AML-193 (cell line): ENCODE measurements around the gene TRPM1.

Experiments used
- DNase-seq, 2 experiments: peaks; one replicate each; lab custom pipeline; 2025; lab: John Stamatoyannopoulos, UW

TRPM1 gene

GRCh38 chr15:31082771-31083369, 18.7 kb downstream of the TRPM1 start:
- no peak for DNase-seq

DNA sequence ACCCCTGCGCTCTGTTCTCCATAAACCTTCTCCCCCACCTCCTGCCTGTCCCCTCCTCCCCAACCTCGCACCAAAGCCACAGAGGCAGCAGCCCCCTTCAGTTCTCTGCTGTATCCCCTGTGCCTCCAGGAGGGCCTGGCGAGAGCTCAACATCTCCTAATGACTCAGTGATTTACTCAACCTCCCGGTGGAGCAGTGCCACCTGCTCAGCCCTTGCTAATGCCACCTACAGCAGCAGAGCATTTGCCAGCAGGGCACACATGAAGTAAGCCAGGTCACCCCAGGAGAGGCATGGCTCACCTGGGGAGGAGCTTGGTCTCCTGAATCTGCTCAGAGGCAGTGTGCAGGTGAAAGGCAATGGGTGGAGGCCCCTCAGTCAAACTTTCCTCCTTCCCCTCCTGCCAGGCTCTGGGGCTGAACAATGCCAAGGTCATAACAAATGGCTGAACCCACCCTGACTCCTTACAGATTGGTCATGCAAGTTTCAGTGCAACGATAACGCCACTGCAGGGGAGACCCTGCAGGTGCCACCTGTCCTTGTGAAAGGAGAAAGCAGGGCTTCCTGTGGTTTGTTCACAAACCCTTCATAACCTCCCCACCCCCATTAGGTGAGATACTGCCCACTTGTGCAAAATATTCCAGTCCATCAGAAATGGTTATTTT, 19.8 kb downstream of the TRPM1 start:
- DNase-seq, result no peak

GRCh38 chr15:31081056-31081455, 20.5 kb downstream of the TRPM1 start:
- no peak for DNase-seq

DNA sequence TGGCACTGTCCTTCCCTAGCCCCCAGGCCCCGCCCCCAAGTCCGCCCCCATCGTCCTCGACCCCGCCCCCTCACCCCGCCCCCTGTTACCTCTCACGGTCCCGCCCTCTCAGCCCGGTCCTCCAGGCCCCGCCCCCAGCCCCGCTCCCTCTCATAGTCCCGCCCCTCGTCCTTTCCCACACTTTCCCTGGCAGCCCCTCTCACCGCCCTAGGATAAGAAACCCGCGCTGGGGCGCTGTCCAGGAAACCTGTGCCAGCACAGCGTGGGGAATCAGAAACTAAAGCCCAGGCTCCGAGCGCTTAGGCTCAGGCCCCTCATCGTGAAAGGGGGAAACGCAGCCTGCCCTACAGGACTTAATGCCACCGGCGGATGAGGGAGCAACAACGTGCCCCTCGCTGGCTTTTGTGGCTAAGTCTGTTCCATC, 20.9 kb downstream of the TRPM1 start:
- no peak for DNase-seq

DNA sequence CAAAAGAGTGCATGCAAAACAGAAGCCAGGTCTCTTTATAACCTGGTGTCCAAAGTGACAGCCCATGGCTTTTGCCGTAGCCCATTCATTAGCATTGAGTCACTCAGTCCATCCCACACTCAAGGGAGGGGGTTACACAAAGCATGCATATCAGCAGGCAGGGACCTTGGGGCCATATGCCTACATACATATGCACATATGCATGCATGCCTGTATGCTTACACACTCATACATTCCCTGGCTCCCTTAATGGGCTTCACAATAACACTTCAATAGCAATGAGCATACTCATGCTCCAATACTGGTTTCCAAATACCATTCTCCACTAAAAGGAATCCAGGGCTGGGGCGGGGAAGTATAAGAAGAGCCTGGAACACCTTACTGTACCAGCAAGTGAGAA, 22.0 kb downstream of the TRPM1 start:
- DNase-seq, result no peak

DNA sequence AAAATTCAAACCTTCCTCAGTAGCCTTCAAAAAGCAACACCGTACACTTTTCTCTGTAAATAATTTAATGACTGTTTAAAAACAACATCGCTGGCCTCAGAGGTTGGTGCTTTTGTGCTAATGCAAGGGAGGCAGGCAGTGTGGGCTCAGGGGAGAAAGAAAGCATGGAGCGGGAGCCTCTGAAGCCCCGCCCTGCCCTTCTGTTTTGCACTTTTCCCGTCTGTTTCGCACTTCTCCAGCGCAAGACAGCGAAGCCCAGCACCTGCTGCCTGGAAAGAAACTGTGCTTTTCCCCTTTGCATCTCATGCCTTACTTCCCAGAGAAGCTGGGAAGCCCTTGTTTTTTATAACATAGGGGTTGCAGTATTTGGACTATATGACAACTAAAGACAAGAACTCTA, 23.1 kb downstream of the TRPM1 start:
- no peak for DNase-seq

DNA sequence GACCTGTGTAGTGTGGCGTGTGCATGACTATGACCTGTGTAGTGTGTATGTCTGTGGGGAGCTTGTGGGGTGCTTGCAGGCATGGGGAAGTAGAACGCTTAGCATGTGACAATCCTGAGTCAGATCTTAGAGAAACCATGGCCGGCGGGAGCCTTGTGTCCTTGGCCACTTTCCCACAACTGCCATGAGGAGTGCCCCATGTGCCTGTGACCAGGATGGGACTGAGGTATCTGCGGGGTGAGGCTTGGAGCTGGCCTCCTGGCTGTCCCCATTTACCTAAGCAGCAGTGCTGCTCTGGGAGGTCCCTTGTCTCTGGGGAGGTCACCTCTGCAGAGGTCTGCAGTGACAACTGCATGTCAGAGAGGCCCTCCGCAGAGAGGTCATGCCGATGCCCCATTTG, 23.6 kb downstream of the TRPM1 start:
- no peak for DNase-seq

DNA sequence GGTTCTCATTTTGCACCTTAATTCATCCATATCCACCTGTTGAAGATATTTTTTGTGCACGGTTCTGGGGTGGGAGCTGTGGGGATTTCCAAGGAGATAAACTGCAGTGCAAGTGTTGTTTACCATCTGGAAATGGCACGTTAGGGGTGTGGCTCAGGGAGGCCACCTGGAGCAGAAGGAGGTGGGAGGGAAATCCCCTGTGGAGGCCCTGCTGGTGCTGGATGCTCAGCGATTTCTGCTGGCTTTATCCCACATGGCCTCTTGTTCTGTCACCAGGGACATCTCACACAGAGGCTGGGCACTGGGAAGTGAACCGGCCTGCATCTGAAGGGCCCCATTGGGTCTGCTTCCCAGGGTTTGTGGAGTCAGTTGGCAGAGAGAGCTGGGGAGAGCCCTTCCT, 24.3 kb downstream of the TRPM1 start:
- no peak for DNase-seq

GRCh38 chr15:31074321-31074720, 27.2 kb downstream of the TRPM1 start:
- no peak for DNase-seq

GRCh38 chr15:31070867-31071266, 30.7 kb downstream of the TRPM1 start:
- no peak for DNase-seq

GRCh38 chr15:31069360-31070000, 32.0 kb downstream of the TRPM1 start:
- no peak for DNase-seq

DNA sequence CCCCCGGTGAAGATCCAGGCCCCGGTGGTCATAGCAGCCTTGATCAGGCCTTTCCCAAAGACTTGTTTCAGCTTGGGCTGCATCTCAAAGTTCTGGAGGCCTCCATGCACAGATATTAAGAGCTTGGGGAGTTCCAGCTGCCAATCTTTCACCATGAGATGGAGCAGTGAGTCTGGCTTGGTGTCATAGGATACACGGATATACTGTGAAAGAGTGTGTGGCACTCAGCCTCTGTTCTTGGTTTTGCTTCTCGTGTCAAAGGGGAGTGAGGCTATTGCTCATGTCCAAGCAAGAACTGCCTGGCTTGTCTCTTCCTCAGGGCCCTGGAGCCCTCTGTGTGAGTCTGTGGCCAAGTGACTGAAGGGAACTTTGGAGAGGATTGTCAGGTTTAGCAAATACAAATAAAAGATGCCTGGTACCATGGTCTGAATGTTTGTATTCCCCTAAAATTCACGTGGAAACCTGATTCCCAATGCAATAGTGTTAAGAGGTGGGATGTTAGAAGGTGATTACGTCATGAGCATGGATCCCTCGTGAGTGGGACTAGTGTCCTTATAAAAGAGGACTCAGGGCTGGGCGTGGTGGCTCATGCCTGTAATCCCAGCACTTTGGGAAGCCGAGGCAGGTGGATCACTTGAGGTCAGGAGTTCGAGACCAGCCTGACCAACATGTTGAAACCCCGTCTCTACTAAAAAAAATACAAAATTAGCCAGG, 33.5 kb downstream of the TRPM1 start:
- no peak for DNase-seq

GRCh38 chr15:31065824-31066223, 35.7 kb downstream of the TRPM1 start:
- no peak for DNase-seq

GRCh38 chr15:31062911-31063310, 38.6 kb downstream of the TRPM1 start:
- DNase-seq, result no peak

- DNase-seq, result no peak
These were observed 39.1 kb downstream of the TRPM1 start for GRCh38 chr15:31062310-31062847.

GRCh38 chr15:31060429-31061140, 40.9 kb downstream of the TRPM1 start:
- DNase-seq, result no peak

- no peak for DNase-seq
These were observed 43.1 kb downstream of the TRPM1 start for GRCh38 chr15:31058236-31058962.

DNA sequence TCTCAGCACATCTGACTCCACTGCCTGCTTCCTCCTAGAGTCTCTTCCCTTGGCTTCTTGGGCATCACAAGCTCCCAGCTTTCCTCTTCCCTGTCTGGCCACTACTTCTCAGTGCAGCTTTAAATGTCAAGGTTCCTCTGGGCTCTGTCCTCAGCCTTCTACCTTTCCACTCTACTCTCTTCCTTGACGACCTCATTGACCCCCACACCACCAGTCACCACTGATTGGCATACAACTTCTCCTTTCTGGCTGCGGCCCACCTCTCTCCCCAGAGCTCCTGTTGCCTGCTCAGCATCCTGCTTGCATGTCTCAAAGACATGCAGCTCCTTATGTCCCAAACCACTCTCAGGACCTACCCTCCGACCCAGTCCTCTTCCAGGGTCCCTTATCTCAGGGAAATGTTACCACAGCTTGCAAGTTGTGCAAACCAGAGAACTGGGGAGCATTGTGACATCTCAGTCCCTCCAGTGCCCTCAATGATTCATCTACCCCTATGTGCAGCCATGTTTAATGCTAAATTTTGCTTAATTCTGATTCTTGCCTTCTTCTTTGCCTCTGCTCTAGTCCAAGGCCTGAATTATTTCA, 49.9 kb downstream of the TRPM1 start:
- no peak for DNase-seq

DNA sequence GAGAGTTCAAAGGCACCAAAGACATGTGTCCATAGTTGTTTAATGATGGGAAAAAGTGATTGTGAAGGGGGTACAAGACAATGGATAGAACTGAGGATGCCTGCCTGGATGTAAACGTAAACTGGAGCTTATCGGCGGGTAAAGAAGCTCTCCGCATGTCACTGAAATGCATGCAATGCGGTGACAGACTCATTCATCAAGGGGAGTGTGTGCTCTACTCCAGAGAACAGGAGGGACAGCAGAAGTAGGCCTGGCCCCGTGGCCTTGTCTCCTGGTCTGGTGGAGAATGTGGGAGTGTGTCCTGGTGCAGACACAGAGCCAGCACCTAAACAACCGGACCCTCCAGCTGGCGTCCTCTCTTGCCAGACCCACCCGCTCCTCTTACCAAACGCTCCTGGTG, 50.6 kb downstream of the TRPM1 start:
- no peak for DNase-seq

DNA sequence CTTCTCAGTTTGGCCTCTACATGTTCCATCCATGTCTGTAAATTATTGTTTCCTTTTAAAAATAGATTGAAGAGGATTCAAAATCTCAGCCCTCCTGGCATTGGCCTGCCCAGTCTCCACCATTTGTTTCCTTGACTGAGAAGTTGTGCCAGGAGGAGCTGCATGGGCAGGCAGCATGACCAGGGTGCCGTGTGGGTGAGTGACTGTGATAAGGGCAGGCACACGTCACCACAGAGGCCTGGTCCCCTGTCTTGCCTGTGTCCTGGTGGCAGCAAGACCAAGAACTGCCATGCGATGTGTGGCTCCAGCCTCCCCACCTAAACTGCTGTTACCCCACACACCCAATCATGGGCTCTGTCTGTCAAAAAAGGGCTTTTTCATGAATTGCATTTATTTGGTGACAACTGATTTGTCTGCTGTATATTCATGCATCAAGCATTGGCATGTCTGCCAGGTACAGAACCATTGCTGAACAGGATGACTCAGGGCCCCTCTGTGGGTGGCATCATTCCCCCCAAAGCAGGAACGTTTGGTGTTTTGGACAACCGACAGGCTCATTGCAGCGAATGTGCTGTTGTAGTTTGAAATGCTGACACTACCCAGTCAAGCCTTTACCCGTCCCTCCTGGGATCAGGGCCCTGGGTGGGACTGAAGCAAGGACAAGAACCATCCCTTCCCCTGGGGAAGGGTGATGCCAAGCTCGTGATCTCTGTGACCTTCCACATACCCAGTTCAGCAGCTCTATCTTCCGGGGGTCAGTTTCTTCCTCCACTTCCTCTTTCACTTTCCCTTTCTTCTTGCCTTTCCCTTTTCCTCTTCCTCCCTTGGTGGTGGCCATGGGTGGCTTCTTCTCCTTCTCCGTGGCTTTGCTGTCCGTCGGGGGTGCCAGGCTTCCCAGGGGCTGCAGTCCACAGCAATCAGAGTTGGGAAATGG, 51.6 kb downstream of the TRPM1 start:
- peak in 1 of 2 experiments; percentile 5 for DNase-seq
